IPS DF 19.7 (cell line): ENCODE data around the gene PRKD1.
"Not testable (repeated sequence)": the region's sequence is repeated elsewhere in the genome, so short reads cannot be mapped to it uniquely, and the experiment has no call there.

Experiments used
- DNase-seq: peaks from one replicate; pipeline ENCODE4 v3.0.0-alpha.2; 2013; ENCODE audit warnings: low read depth, low spot score

The PRKD1 gene

GRCh38 chr14:29799464-29800095 lies 128.1 kb downstream of the PRKD1 start:
- DNase-seq: no peak

- DNase-seq: no peak
Measured at GRCh38 chr14:29798811-29799210, 128.8 kb downstream of the PRKD1 start.

DNA sequence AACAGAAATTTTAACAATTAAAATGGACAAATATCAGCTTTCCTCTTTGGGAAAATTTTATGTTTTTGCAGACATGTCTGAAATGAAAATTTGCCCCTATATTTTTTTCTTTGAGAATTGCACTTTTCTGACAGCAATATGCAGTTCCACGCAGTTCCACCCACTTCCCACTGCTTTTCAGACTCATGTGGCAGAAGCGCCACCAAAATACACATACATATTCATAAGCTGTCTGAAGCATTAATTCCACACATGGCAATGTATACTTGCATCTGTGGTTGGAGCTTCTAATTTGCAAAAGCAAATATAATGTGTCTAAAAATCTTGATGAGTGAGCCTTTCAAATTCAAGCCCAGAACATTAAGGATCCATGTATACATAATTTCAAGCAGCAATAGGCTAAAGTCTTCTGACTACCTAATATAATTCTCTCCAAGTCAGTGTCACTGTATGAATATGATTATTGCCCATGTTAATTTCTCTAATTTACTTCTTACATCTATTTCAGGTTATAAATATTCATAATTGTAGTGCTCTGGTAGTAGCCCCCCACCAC lies 129.5 kb downstream of the PRKD1 start:
- no peak for DNase-seq

DNA sequence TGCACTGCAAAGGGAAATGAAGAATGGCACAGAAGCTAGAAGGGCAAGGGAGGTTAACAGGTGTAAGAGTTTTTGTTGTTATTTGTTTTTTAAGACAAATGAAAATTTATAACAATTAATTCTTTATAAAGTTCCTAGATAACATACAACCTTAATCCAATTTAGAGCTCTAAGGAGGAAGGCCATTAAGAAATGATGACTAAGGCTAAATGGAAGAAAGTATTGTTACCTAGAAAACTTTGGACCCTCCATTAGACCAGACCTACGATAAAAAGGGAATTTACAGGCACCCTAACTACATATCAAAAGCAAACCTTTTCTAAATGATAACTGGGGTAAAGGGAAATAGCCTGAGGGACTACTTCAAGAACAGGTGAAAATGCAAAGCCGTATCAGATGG lies 130.8 kb downstream of the PRKD1 start:
- no peak for DNase-seq

GRCh38 chr14:29789475-29789874 lies 138.2 kb downstream of the PRKD1 start:
- DNase-seq: no peak

DNA sequence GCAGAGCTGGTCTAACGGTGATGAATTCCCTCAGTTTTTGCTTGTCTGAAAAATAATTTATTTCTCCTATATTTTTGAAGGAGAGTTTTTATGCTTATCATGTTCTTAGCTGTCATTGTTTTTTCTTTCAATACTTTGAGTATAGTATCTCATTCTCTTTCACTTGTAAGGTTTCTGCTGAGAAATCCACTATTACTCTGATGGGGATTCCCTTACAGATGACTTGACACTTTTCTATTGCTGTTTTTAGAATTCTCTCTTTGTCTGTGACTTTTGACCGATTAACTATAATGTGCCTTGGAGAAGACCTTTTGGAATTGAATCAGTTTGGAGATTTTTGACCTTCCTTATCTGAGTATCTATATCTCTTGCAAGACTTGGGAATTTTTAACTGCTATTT lies 139.6 kb downstream of the PRKD1 start:
- DNase-seq: no peak

DNA sequence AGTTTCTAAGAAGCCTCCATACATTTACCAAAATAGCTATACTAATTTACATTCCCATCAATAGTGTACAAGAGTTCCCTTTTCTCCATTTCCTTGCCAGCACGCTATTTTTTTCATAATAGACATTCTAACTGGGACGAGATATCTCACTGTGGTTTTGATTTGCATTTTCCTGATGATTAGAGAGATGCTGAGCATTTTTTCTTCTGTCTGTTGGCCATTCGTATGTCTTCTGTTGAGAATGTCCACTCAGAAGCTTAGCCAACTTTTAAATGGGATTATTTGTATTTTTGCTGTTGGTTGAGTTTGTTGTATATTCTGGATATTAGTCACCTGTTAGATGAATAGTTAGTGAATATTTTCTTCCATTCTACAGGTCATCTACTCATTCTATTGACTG lies 144.1 kb downstream of the PRKD1 start:
- DNase-seq: no peak

DNA sequence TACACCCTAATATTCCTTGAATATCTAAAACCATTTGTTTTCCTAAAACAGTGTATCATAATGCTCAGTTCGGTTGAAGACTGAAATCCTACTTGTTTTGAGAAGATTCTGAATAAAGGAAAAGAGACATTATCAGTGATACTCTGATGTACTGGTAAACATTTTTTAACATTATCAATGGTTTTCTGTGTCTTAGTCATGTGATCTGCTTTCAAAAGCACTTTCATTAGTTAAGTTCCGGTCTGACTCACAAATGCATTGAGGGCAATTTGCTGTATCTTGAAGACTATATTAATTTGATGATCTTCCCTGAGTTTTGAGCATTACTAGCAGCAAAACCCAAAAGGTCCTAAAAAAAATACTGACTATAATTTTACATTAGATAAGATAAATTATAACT lies 145.6 kb downstream of the PRKD1 start:
- no peak for DNase-seq

DNA sequence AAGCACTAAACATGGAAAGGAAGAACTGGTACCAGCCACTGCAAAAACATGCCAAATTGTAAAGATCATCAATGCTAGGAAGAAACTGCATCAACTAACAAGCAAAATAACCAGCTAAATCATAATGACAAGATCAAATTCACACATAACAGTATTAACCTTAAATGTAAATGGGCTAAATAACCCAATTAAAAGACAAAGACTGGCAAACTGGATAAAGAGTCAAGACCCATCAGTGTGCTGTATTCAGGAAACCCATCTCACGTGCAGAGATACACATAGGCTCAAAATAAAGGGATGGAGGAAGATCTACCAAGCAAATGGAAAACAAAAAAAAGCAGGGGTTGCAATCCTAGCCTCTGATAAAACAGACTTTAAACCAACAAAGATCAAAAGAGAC lies 150.5 kb downstream of the PRKD1 start:
- DNase-seq: not testable (repeated sequence)

- no peak for DNase-seq
Measured at GRCh38 chr14:29773990-29774389, 153.7 kb downstream of the PRKD1 start.

DNA sequence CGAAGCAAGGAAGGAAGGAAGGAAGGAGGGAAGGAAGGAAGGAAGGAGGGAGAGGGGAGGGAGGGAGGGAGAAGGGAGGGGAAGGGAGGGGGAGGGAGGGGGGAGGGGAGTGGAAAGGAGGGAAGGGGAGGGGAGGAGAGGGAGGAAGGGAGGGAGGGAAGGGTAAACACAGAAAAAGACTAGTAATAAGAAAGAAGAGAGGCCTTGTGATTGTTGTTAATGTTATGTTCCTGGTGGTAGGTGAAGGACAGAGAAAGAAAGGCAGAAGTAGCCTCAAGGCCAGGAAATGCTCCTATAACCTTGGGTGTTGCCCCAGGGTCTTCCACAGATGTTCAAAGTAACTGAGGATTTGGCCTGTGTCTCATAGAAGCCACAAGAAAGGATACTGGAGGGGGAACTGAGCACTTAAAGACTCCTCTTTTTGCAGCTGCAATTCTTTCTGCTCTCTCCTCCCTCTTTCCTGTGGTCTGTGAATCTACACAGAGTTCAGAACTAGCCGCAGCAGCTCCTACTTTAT lies 164.2 kb downstream of the PRKD1 start:
- no peak for DNase-seq

- DNase-seq: no peak
Measured at GRCh38 chr14:29759521-29760340, 167.9 kb downstream of the PRKD1 start.

- DNase-seq: no peak
Measured at GRCh38 chr14:29757711-29758233, 169.9 kb downstream of the PRKD1 start.

DNA sequence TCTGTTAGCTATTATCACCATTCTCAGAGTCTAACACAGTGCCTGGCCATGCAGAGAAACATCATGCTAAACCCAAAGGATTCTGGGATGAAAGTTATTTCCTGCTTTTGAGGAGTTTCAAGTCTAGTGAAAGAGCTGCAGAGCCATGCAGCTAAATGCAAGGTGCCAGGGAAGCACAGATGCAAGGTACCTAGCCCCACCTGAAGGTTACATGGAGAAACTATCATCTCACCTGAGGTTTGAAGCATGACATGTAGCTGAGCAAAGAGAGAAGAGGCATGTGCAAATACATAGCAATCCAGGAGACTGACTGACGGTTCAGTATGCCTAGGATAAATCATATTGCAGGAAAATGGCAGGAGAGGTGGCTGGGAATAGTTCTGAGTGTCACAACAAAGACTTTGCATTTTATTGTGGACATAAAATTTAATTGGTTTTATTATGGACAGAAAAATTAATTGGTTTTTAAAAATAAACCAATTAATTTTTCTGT lies 170.4 kb downstream of the PRKD1 start:
- DNase-seq: no peak

- no peak for DNase-seq
Measured at GRCh38 chr14:29756019-29756385, 171.6 kb downstream of the PRKD1 start.

- DNase-seq: no peak
Measured at GRCh38 chr14:29755311-29756018, 172.2 kb downstream of the PRKD1 start.

GRCh38 chr14:29754134-29754533 lies 173.5 kb downstream of the PRKD1 start:
- DNase-seq: no peak

DNA sequence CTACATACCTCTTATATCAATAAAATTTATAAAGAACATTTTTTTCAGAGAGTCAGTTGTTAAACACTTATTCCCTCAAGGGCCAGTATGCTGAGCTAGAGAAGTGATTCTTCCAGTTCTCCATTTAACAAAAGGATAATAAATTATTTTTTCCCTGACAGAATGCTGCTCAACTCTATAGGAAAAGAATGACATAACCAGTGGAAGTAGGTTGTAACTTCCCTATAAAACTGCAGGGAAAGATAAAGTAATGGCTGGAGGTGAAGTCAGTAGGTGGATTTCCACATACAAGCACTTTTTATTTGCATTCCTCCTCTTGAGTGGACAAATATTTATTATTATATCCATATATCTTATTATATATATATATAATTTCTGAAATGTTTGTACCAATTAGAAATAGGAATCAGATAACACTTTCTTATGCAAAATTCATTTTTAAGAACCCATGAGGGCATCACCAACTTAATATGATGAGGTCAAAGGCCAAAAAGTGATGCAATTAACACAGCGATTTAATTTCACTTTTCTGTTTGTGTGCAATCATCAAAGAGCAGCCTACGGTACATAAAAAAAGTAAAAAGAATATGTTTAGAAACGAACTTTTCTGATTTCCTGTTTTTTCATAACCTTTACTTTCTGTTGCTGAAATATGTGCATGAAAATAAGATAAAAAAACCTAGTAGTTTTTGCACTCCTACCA lies 175.3 kb downstream of the PRKD1 start:
- no peak for DNase-seq

DNA sequence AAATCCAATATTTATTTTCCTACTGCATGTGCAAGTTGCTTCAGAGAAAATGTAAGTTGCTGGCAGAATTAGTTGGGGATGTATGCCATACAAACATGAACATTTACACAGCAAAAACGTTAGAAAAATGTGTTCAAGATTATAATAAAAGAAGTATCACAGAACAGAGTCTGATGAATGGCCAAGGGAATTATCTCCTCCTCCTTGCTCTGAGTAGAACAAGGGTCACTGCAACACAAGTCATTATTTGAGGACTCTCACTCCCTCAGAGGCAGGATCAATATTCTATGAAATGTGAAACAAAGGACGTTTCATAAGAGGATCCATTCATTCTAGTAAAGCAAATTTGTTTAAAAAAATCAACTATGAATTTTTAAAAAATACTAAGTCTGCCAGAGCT lies 177.8 kb downstream of the PRKD1 start:
- DNase-seq: no peak

- DNase-seq: no peak
Measured at GRCh38 chr14:29749327-29749726, 178.3 kb downstream of the PRKD1 start.

DNA sequence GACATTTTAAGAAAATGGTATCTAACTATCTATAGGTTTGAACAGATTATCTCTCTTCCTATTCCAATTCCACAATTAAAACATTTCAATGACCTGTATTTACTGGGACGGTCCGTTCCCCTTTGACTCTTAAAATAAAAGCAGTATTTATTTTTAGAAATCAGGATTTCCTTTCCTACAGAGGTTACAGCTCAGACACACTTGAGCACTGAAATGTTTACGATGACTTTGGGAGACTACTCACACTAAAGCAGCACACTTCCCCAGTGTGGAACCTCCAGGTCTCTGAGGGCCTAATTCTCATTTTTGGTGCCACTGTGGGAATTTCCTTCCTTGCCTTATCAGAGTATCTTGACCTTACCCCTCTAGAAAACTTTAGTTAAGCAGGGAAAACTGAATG lies 181.8 kb downstream of the PRKD1 start:
- DNase-seq: no peak
